DMS153 treated with DMSO at 0.1 percent for 48 hours (cell line): ENCODE results near the gene LSM12.
A peak's percentile ranks its signal among the peaks of the same experiment; 100 is the strongest.
"Not testable (repeated sequence)": the region's sequence is repeated elsewhere in the genome, so short reads cannot be mapped to it uniquely, and the experiment has no call there.

Experiments used
- DNase-seq: peaks from one replicate; lab custom pipeline; 2025; ENCODE audit not compliant: unreplicated experiment; lab: John Stamatoyannopoulos, UW

The LSM12 gene

DNA sequence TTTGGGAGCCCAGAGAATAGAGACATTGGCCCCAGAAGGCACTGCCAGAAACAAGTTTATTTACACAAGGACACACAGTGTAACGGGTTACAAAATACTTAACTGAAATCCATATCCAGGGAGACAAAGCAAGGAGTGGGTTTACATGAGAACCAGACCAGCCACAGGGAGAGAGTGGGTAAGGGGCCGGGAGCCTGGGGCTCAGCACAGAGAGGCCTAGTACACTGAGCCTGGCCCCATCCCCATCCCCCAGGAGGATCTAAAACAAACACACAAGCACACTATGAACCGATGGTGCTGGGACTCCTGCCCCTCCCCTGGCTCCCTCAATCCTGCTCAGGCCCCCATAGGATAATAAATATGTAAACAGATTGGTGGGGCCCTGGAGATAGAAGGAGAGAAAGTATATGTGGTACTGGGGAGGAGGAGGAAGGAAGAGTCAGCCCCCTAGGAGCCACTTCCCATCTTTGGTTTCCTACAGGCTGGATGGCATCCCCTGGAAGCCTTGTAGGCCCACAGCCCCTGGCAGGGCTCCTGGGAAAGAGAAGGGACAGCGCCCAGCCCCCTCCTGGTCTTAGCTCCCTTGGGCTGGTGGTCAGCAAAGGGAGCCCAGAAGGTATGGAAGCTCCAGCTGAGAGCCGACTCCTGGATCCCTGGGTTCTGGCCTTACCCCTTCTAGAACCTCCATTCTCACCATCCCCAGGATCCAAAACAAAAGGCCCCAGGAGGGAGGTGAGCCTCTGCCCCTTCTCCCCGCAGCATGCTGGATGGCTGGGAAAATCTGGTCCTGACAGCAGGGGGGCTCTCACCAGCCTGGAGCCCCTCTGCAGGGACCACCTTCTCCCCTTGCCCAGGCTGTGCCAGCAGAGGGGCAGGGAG is 10.5 kb upstream of the LSM12 start:
- DNase-seq = no peak

DNA sequence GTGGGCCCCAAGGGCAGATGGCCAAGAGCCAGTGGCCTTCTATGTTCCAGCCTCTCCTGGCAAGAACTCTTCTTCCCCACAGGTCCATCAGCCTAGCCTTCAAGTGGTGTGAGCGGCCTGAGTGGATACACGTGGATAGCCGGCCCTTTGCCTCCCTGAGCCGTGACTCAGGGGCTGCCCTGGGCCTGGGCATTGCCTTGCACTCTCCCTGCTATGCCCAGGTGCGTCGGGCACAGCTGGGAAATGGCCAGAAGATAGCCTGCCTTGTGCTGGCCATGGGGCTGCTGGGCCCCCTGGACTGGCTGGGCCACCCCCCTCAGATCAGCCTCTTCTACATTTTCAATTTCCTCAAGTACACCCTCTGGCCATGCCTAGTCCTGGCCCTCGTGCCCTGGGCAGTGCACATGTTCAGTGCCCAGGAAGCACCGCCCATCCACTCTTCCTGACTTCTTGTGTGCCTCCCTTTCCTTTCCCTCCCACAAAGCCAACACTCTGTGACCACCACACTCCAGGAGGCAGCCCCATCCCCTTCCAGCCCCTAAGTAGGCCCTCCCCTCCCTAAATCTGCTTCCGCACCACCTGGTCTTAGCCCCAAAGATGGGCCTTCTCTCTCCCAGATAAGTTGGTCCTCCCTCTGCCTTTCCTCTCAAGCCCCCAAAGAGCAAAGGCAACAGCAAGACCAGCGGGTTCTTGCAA is 9.3 kb upstream of the LSM12 start:
- no peak for DNase-seq

DNA sequence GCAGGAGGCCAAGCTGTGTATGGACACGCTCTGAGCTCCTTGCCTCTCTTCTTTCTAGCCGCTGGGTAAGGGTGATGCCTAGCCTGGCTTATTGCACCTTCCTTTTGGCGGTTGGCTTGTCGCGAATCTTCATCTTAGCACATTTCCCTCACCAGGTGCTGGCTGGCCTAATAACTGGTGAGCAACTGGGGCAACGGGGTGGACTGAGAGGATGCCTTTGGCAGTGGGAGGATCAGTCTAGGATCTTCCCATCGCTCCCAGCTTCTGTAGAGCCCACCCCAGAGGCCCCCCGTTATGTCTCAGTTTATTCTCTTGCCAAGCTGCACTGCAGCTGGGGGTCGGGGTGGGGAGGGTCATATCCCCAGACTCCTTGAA is 8.4 kb upstream of the LSM12 start:
- DNase-seq = no peak

GRCh38 chr17:44074231-44074910 is 7.9 kb upstream of the LSM12 start:
- no peak for DNase-seq

GRCh38 chr17:44071772-44072171 is 5.3 kb upstream of the LSM12 start:
- DNase-seq = no peak

GRCh38 chr17:44071198-44071520 is 4.7 kb upstream of the LSM12 start:
- no peak for DNase-seq

DNA sequence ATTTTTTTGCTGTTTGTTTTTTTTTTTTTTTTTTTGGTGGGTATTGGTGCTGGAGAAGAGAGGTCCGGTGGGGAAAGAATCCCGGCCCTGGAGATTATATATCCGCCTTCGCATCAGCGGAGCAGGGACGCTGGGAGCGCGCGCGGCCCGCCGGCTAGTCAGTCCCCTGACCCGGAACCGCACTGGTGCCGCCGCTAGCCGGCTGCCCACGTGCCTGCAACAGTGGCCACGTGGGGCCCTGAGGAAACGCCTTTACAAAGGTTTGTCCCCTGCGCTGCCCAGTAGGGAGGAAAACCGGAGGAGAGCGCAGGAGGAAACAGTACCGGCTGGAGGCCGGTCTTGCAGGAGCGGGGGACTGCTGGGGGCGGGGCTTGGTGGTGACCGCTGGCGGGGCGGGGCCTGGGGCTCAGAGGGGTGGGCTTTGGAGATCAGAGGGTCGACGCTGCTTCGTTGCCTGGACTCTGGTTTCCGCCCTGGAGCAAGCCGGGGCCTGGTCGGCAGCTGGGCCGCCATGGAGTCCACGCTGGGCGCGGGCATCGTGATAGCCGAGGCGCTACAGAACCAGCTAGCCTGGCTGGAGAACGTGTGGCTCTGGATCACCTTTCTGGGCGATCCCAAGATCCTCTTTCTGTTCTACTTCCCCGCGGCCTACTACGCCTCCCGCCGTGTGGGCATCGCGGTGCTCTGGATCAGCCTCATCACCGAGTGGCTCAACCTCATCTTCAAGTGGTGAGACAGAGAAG is 4.2 kb upstream of the LSM12 start, which contains the start of gene G6PC3:
G6PC3 (plus strand) TSS at position 281 of the 743 bp plus-strand sequence; CDS start at position 512, 231 bp downstream.
- DNase-seq = peak; percentile 92

DNA sequence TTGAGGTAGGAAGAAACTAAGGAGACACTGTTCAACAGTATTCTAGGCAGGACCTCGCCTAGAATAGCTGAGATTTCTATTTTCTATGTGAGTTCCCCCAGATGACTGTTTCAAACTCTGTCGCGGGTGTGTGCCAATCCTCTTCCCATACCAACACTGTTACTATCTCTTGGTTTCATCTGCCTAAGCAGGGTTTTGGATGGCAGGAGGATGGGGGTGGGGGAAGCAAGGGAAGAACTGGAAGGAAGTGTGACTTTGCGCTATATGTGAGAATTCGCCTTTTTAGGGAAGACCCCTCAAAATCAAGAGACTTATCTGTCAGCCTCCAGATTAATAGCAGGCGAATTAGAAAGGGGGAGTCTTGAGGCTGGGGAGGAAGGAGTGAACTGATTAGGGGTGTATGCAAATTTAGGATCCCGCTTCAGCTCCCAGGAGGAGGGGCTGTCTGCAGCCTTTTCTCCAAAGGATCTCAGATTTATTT is 3.5 kb upstream of the LSM12 start:
- DNase-seq = peak; percentile 50

GRCh38 chr17:44067545-44067940 is 1.1 kb upstream of the LSM12 start:
- no peak for DNase-seq

DNA sequence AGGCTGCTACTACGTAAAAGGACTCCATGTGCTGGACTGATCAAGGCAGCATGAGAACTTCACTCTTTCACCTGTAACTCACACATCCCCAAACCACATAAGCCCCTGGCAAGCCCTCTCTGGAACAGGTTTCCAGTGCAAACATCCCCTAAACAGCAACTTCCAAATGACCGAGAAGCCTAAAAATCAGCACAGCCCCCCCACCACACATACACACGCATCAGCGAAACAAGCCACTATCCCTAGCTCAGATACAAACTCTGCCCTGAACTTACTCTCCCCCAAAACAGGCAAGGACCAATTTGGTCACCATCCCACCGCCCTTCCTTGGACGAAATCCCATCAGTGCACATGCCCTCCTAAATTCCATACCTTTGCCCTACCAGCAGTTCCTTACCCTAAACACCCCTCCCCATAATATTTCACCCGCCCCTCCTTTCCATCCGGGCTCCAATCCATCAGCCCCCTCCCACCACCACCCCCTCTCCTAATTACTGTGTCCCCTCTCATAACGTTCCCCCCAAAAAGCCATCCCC is 735 bp downstream of the LSM12 start:
- no peak for DNase-seq

GRCh38 chr17:44063704-44064639 is 2.5 kb downstream of the LSM12 start:
- DNase-seq = no peak

- no peak for DNase-seq
Observed at GRCh38 chr17:44062871-44063270, 3.6 kb downstream of the LSM12 start.

GRCh38 chr17:44061446-44061845 is 5.0 kb downstream of the LSM12 start:
- no peak for DNase-seq

- no peak for DNase-seq
Observed at GRCh38 chr17:44059101-44059892, 7.2 kb downstream of the LSM12 start.

DNA sequence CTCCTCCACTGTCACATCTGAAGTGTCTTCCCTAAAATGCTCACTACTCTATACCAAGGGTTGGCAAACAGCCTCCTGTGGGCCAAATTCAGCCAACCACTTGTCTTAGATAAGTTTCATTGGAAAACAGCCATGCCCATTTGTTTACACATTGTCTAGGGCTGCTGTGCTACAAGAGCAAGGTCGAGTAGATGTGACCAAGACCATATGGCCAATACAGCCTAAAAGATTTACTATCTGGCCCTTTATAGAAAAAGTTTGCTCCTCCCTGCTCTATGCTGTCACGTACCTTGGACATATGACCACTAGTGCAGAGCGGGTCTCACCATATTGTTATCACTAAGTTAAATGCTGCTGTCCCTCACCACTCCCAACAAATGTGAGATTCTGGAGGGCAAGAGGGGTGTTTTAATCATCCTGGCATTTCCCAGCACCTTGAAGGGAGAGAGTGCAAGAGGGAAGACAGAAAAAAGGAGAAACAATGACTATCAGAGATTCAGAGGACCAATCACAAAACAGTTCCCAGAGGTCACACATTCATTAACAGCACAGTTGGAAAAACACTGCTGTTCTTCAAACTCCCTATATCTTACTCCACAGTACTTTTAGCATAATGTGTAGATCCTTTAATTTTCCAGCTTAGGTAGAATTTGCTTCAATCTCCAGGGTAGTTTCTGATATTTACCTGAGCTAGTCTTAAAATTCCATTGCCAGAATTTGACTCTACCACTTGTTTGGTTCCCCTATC is 13.2 kb downstream of the LSM12 start:
- DNase-seq = no peak

- no peak for DNase-seq
Observed at GRCh38 chr17:44049294-44050060, 17.0 kb downstream of the LSM12 start.

GRCh38 chr17:44046893-44047292 is 19.6 kb downstream of the LSM12 start:
- not testable (repeated sequence) for DNase-seq
